GM19452 (cell line): Measurements from ENCODE around the gene CFAP92.
"Not testable (repeated sequence)": the region's sequence is repeated elsewhere in the genome, so short reads cannot be mapped to it uniquely, and the experiment has no call there.

ENCODE experiments used
- ATAC-seq: cut with Tn5 transposase; IDR thresholded peaks from one replicate; pipeline ENCODE4 v1.9.1; 2021; ENCODE audit not compliant: unreplicated experiment

CFAP92 gene

DNA sequence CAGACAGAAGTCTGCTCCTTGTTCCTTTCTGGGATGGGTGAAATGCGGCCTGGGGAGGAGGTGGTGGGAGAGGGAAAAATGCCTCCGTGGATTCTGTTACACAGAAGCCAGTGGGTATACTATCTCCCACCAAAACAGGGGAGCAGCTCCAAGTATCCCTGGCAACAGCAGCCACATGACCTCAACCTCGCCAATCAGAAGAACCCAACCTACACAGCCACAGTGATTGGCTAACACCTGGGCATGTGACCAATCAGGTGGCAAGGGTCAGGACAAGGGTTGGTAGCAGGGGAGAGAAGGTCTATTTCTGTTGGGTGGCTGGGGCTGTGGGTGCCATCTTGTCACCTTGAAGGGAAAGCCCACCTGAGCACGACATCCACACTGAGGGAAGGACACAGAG lies 123.5 kb downstream of the CFAP92 start:
- ATAC-seq: no peak

- no peak for ATAC-seq
Observed at GRCh38 chr3:128867200-128868125, 126.4 kb downstream of the CFAP92 start.

GRCh38 chr3:128864849-128865804 lies 128.7 kb downstream of the CFAP92 start:
- ATAC-seq: not testable (repeated sequence)

DNA sequence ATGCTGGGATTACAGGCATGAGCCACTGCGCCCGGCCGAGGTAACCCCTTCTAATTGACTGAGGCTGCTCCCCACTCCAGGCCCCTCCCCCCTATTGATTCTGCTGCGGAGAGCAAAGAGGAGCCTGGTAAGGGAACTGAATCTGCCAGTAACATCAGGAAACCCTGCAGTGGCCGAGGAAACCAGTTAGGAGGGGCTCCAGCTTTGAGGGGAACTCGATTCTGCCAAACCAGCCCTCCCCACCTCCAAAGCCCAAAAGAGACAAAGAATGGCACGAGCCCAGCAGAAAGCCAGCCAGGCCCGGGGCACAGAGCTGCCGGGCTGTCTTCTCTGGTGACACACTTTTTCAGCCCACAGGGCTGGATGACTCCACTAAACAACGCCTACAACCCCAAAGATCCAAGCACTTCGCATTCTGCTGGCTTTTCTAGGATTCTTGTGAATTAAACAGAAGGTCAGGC lies 129.5 kb downstream of the CFAP92 start:
- ATAC-seq: no peak

DNA sequence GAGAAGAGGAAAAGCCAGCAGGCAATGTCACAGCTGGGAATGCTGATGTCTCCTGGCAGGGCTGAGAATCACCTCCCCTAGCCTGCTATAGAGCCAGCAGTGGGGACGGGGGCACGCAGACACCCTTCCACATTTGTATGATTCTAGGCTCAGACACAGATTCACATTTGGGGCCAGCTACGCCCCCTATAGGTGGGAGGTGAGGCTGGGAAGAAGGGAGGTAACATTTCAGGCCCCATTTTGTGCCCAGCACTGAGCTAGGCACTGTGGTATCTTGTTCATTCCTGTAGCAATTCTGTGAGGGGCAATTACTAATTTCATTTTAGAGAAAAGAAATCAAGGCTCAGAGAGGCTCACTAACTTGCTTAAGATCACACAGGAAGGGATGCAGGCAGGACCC lies 130.3 kb downstream of the CFAP92 start:
- ATAC-seq: no peak

GRCh38 chr3:128861491-128861890 lies 132.4 kb downstream of the CFAP92 start:
- no peak for ATAC-seq
